Panc1 (cell line): ENCODE data around the gene GSK3B. TPM values are rescaled to one million over a fixed set of nuclear protein-coding genes. Genes with fewer than 3 reads are reported as not detected.
A peak's percentile ranks its signal among the peaks of the same experiment; 100 is the strongest.

Source experiments
- ATAC-seq: fragments of 200-7000 bp; cut with Tn5 transposase; 2 replicates; pipeline ENCODE4 v1.9.1; 2020; ENCODE audit warnings: mild to moderate bottlenecking, moderate library complexity
- BruUV-seq: library from RNA; stranded (reverse); fragments of 400-500 nt; replicated peaks from 2 replicates; lab custom pipeline; 2021; lab: Mats Ljungman, UMichigan
- CTCF ChIA-PET: fragments of 300-600 bp; sonication (Branson Sonifier 250); formaldehyde crosslinking; loops from one replicate; lab custom pipeline; 2022; ENCODE audit warnings: antibody characterized with exemption; lab: Charles Lee
- POLR2A ChIA-PET: fragments of 300-600 bp; sonication (Branson Sonifier 250); formaldehyde crosslinking; loops from one replicate; lab custom pipeline; 2022; ENCODE audit warnings: antibody characterized with exemption; lab: Charles Lee
- DNase-seq: peaks from one replicate; pipeline ENCODE4 v3.0.0-alpha.2; 2010; ENCODE audit warnings: low read depth, low spot score
- H3K27ac ChIP-seq: 2 replicates; pipeline ENCODE4 v1.5.1; 2011; ENCODE audit warnings: mild to moderate bottlenecking, low read length, inconsistent platforms
- H3K27me3 ChIP-seq: fragments of 200-500 bp; sonication (Bioruptor generic); 2 replicates; pipeline ENCODE4 v1.6.0; 2014; ENCODE audit warnings: low read length, inconsistent platforms; ENCODE audit not compliant: control insufficient read depth, insufficient read depth
- H3K36me3 ChIP-seq: fragments of 200-500 bp; sonication (Bioruptor generic); 2 replicates; pipeline ENCODE4 v1.5.1; 2014; ENCODE audit warnings: inconsistent platforms, mild to moderate bottlenecking, low read length, moderate library complexity; ENCODE audit not compliant: control insufficient read depth, insufficient read depth
- H3K4me1 ChIP-seq: 2 replicates; pipeline ENCODE4 v1.5.1; 2011; ENCODE audit warnings: inconsistent platforms, mild to moderate bottlenecking, low read length, moderate library complexity; ENCODE audit not compliant: control insufficient read depth, insufficient read depth
- H3K4me3 ChIP-seq, 2 experiments: 2 replicates each; pipeline ENCODE4 v1.5.1; 2011 to 2012; ENCODE audit warnings: low read depth in 2 of 2, low read length in 2 of 2, mild to moderate bottlenecking in 2 of 2, inconsistent platforms in 1 of 2, moderate library complexity in 1 of 2
- H3K9me3 ChIP-seq: fragments of 200-500 bp; sonication (Bioruptor generic); 2 replicates; pipeline ENCODE4 v1.5.1; 2014; ENCODE audit warnings: low read depth, mild to moderate bottlenecking, inconsistent platforms, low read length, moderate library complexity; ENCODE audit not compliant: control insufficient read depth, insufficient read depth
- CTCF ChIP-seq: fragments of 450-650 bp; IDR thresholded peaks from 2 replicates; pipeline ENCODE4 v1.5.1; 2017; ENCODE audit warnings: mild to moderate bottlenecking
- POLR2AphosphoS5 ChIP-seq: IDR thresholded peaks from 2 replicates; pipeline ENCODE4 v1.6.1; 2012; ENCODE audit warnings: mild to moderate bottlenecking, low read depth, low read length, moderate library complexity
- REST ChIP-seq, 2 experiments: IDR thresholded peaks; 2 replicates each; pipeline ENCODE4 v1.6.1; 2011 to 2012; ENCODE audit warnings: low read depth in 2 of 2, control low read depth in 1 of 2, low read length in 1 of 2, mild to moderate bottlenecking in 1 of 2, moderate library complexity in 1 of 2; ENCODE audit not compliant: insufficient read depth in 1 of 2
- SIN3A ChIP-seq: IDR thresholded peaks from 2 replicates; pipeline ENCODE4 v1.6.1; 2012; ENCODE audit warnings: low read depth, mild to moderate bottlenecking, low read length, moderate library complexity, borderline replicate concordance; ENCODE audit not compliant: insufficient read depth
- TCF7L2 ChIP-seq: IDR thresholded peaks from 2 replicates; pipeline ENCODE4 v1.6.1; 2011; ENCODE audit warnings: mild to moderate bottlenecking, low read depth, low read length, inconsistent platforms
- in situ Hi-C: cut with HindIII; loops from 2 replicates; pipeline ENCODE4 v1.10.0; 2016; ENCODE audit warnings: low sequenced_read_pairs, low pct_unique_long_range_greater_than_20kb
- intact Hi-C: fragments of 100-400 bp; cut with micrococcal nuclease; formaldehyde crosslinking; loops from one replicate; pipeline ENCODE4 v1.10.0; 2022; ENCODE audit not compliant: unreplicated experiment
- total RNA-seq: library from RNA; stranded (reverse); gene quantifications from one replicate; pipeline ENCODE4 v1.2.1, GENCODE V29; 2021; ENCODE audit not compliant: unreplicated experiment

The GSK3B gene
- total RNA-seq, 1 experiment from 2014 or later: 35.3 TPM

- peak overlapping the region; percentile 93; the same call in 1 of the 2 replicates for H3K27ac ChIP-seq
- H3K27me3 ChIP-seq: no peaks in the 10 kb centered on the region
- in situ Hi-C loops (no loop called here), intact Hi-C loops (loop anchor here (10.0 kb wide), 1 partner anchor 200 kb away; no protein-coding TSS in a partner anchor)
- peaks cover 4% of the 10 kb centered on the region; the same call in 1 of the 2 replicates for H3K4me1 ChIP-seq
- H3K9me3 ChIP-seq: no peaks in the 10 kb centered on the region
- H3K36me3 ChIP-seq: peaks cover 4% of the 10 kb centered on the region; the same call in 1 of the 2 replicates
- no TSS peak for BruUV-seq
- DNase-seq (peak; percentile 90), ATAC-seq (peak; percentile 91)
- POLR2A ChIA-PET: interaction anchor here (0.5 to 1.4 kb wide), 4 partner anchors 9 to 201 kb away, joined by 3 to 6 read pairs (median 3); no protein-coding TSS in a partner anchor
- H3K4me3 ChIP-seq: peak overlapping the region; percentile 71 to 98
- no peak for TF ChIP-seq SIN3A
- 0 out of 2 replicates have a peak, but pooled peaks have one; percentile 41 for TF ChIP-seq TCF7L2
- TF ChIP-seq REST (IDR thresholded peaks at IDR 0.05; ENCODE audit: insufficient read depth in 1 of 2, low read depth in 2 of 2, low read length in 1 of 2): no peak
- CTCF ChIA-PET: no interaction called here
These were observed 554 bp upstream of the GSK3B start for GRCh38 chr3:120094776-120095225.

GRCh38 chr3:120093119-120093910 lies 932 bp downstream of the GSK3B start:
- ATAC-seq: no peak
- peaks cover 4% of the 10 kb centered on the region; the same call in 1 of the 2 replicates for H3K36me3 ChIP-seq
- intact Hi-C loops: loop anchor here (10.0 kb wide), 1 partner anchor 199 kb away; no protein-coding TSS in a partner anchor
- H3K4me1 ChIP-seq: peaks cover 4% of the 10 kb centered on the region; the same call in 1 of the 2 replicates
- ChIA-PET CTCF (no interaction called here), POLR2A (no interaction called here)
- H3K27me3 ChIP-seq: no peaks in the 10 kb centered on the region
- in situ Hi-C loops: no loop called here
- no peaks in the 10 kb centered on the region for H3K9me3 ChIP-seq
- BruUV-seq: no TSS peak
- no peak for DNase-seq
- peak overlapping the region; percentile 89 for H3K27ac ChIP-seq
- H3K4me3 ChIP-seq: peak overlapping the region; percentile 81 to 98
- TF ChIP-seq REST (IDR thresholded peaks at IDR 0.05; ENCODE audit: insufficient read depth in 1 of 2, low read depth in 2 of 2, low read length in 1 of 2): no peak
- TF ChIP-seq SIN3A: no peak
- no peak for TF ChIP-seq CTCF
- TF ChIP-seq TCF7L2: no peak
- TF ChIP-seq POLR2AphosphoS5: no peak
